Measurements from ENCODE around the gene SAMD4B.
A peak's percentile ranks its signal among the peaks of the same experiment; 100 is the strongest.

Gene SAMD4B

DNA sequence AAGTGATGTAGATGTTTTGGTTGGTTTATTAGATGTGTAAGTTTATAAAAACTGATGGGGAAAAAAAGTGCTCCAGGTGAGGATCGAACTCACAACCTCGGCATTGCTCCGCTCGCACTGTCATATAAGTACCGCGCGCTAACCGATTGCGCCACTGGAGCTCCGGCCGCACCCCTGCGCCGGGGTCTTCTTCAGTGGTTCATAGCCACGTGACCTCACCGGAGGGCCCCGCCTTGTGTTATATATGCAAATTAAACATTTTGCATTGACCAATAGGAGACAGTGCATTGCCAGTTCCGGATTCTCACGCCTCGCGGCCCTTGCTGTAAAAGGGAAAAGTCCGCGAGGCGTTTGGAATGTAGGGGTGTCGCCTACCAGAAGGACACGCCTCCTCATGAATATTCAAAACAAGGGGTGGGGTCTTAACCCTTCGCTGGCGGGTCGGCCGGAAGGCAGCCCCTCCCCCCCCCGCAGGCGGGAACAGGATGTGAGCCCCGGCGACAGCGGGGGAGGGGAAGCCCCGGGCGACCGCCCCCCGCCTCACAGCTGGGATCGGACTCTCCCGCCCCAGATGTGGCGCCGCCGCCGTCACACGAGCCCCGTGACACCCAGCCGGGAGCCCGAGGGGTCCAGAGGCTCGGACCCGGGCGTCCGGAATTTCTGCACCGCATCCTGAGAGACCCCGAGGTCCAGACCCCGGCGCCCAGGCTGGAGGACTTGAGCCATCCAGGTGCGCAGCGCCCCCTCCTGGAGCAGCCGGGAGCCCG, 70.1 kb downstream of the SAMD4B start, which contains the start of gene PLEKHG2:
Gene PLEKHG2 (plus strand): TSS at position 570 of the 767 bp plus-strand sequence. CDS start 1,418 bp downstream, outside the sequence.
- DNase-seq: peak; percentile 91

GRCh38 chr19:39412867-39413271, 70.6 kb downstream of the SAMD4B start:
- DNase-seq: no peak

- DNase-seq: no peak
Measured at GRCh38 chr19:39413272-39413910, 71.2 kb downstream of the SAMD4B start.

DNA sequence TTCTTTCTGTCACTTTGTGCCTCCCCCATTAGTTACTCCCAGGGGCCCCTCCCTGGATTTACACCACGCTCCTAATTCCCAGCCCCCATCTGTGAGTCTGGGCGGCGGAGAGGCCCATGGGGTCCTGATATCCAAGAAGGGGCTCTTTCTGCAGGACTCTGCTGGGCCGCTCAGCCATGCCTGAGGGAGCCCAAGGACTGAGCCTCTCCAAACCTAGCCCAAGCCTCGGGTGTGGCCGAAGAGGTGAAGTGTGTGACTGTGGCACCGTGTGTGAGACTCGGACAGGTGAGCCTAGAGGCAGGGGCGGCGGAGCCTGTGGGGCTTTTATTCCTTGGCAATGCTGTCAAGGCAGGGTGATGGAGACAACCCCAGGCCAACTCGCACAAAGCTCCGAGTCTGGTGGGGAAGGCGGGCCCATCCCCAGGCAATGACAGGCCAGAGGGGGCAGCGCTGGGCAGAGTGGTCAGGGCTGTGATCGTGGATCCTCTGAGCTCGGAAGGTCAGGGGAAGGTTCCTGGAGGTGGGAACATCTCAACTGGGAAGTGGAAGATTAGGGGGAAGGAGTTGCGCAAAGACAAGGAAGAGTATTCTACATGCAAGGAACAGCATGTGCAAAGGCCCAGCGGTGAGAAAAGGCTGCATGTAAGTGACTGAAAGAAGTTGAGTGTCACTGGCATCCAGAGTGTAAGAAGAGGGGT, 71.8 kb downstream of the SAMD4B start:
- no peak for DNase-seq

GRCh38 chr19:39415111-39416046, 73.2 kb downstream of the SAMD4B start:
- no peak for DNase-seq

DNA sequence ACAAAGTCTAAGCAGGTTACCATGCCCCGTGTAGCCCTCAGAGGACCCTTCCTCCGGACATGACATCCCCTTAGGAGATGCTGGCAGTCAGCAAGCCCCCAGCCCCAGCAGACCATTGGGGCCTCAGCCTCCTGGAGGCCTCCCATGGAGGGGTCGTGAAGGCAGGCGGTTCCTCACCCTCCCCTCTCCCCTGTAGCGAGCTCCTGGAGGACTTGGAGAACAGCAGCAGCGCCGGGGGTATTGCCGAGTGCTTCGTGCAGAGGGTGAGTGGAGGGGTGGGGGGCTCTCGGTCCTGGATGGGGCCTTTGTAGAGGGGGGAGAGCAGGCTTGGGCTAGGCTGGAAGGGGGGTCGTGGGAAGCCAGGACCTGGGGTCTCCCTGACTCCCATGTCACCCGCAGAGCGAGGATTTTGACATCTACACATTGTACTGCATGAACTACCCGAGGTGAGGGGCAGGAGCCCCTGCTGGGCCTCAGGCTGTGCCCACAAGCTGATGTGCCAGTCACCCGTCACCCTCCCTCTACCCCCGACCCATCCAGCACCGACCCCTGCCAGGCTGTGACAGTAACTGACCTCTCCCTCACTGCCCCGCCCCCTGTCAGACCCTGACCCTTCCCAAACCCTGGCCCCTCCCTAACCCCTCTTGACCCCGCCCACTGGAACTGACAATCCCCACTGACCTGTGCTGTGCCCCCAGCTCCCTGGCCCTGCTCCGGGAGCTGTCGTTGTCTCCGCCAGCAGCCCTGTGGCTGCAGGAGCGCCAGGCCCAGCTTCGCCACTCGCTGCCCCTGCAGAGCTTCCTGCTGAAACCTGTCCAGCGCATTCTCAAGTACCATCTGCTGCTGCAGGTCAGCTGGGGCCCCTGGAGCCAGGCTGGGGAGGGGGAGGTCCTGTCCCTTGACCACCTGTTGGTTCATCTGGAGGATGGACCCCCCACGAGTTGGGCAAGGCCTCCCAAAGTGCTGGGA, 74.2 kb downstream of the SAMD4B start:
- DNase-seq: no peak

GRCh38 chr19:39417463-39418181, 75.4 kb downstream of the SAMD4B start:
- no peak for DNase-seq

DNA sequence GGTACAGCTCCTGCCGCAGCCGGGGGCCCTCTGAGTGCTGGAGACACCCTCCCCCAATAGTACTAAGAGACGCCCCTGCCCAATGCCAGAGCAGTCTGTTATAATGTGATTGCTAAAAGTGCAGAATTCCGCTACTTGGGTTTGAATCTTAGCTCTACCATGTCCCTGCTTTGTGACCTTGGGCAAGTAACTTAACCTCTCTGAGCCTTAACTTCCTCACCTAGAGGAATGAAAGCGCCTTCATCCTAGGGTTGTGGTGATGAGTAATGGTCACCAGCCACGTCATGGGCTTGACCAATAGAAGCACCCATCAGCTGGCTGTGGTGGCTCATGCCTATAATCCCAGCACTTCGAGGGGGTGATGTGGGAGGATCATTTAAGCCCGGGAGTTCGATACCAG, 76.8 kb downstream of the SAMD4B start:
- no peak for DNase-seq

- DNase-seq: no peak
Measured at GRCh38 chr19:39420769-39421168, 78.5 kb downstream of the SAMD4B start.

GRCh38 chr19:39422020-39422419, 79.8 kb downstream of the SAMD4B start:
- no peak for DNase-seq

DNA sequence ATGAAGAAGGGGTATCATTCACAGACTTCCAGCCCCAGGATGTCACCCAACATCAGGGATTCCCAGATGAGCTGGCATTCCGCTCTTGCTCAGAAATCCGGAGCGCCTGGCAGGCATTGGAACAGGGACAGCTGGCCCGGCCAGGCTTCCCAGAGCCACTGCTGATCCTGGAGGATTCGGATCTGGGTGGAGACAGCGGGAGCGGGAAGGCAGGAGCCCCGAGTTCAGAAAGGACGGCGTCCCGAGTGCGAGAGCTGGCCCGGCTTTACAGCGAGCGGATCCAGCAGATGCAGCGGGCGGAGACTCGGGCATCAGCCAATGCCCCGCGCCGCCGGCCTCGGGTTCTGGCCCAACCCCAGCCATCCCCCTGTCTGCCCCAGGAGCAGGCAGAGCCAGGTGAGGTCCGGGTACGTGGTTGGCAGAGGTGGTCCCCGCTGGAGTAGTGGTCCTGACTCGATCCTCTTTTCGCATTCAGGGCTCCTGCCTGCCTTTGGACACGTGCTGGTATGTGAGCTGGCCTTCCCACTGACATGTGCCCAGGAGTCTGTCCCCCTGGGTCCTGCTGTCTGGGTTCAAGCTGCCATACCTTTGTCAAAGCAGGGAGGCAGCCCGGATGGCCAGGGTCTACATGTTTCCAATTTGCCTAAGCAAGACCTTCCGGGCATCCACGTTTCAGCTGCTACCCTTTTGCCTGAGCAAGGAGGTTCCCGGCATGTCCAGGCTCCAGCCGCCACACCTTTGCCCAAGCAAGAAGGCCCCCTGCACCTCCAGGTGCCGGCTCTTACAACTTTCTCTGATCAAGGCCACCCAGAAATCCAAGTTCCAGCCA, 81.3 kb downstream of the SAMD4B start:
- no peak for DNase-seq

GRCh38 chr19:39424934-39425333, 82.7 kb downstream of the SAMD4B start:
- DNase-seq: no peak

- no peak for DNase-seq
Measured at GRCh38 chr19:39425744-39426143, 83.5 kb downstream of the SAMD4B start.

DNA sequence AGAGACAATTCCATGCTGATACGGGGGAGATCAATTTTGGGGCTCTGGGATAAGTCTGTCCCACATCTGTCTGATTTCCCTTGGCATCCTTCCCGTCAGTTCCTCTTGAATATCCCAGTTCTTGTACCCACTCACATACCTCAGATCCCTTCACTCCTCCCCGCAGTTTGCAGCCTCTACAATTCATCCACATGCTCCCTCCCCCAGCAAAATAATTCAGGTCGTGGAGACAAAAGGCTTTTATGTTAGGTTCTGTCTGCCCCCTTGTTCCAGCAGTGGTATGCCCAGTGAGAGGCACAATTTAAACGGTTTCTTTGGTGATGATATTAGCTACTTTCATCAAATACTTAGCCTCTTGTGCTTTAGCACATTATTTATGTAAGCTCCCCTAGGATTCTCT, 83.9 kb downstream of the SAMD4B start:
- no peak for DNase-seq

DNA sequence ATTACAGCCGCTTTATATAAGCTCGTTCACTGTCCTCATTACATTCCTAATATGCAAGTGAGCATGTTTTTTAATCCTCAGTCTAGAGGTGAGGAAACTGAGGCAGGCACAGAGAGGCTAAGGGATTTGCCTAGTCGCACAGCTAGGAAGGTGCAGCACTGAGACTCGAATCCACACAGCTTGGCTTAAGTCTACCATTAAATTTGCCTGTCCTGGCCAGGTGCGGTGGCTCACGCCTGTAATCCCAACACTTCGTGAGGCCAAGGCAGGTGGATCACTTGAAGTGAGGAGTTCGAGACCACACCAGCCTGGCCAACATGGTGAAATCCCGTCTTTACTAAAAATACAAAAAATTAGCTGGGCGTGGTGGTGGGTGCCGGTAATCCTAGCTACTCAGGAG, 85.5 kb downstream of the SAMD4B start:
- DNase-seq: no peak

DNA sequence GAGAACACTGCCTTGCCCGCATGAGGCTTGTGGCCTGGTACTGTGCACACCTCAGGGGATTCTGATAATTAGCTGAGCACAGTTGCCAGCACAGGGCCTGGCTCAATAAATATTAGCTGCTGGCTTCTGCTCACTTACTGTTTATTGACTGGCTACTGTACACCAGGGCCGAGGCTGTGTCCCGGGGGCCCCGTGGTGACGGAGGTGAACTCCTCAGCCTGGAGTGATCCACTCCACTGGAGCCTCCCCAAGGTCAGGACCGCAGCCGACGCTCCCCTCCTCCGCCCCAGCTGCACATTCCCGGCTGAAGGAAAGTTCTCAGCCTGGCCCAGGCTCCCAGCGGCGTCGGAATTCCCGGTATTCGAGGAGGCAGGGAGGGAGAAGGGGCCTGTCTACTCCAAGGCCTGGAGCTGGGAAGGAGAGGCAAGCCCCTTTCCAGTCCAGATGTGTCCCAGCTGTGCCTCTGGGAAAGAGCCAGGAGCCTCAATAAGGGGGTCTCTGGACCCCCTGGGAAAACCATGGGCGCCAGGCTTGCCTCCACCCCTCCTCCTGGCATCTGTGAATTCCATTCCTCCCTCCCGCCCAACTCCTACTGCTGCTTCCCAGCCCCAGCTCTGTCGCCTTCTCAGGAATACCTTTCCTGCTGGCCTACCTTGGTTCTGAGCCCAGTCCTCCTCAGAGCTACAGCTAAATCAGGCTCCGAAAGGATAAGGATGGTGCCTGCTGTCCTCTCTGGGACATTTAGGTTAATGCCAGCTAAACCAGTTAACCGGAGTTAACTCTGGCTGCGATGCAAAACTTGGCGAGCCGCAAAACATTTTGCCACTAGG, 86.3 kb downstream of the SAMD4B start:
- no peak for DNase-seq

GRCh38 chr19:39430675-39431593, 88.7 kb downstream of the SAMD4B start:
- peak; percentile 53 for DNase-seq

- no peak for DNase-seq
Measured at GRCh38 chr19:39432677-39433025, 90.4 kb downstream of the SAMD4B start.

Data from activated effector memory CD4-positive, alpha-beta T cell treated with Interleukin-2 at 50 U/mL for 16 hours (primary cell).